HG02588 (cell line): Measurements from ENCODE around the gene GSTM5.
A peak's percentile ranks its signal among the peaks of the same experiment; 100 is the strongest.
"Not testable (repeated sequence)": the region's sequence is repeated elsewhere in the genome, so short reads cannot be mapped to it uniquely, and the experiment has no call there.

Experiments
- ATAC-seq: cut with Tn5 transposase; IDR thresholded peaks from one replicate; pipeline ENCODE4 v1.9.1; 2021; ENCODE audit warnings: mild to moderate bottlenecking, moderate library complexity; ENCODE audit not compliant: unreplicated experiment

The GSTM5 gene

DNA sequence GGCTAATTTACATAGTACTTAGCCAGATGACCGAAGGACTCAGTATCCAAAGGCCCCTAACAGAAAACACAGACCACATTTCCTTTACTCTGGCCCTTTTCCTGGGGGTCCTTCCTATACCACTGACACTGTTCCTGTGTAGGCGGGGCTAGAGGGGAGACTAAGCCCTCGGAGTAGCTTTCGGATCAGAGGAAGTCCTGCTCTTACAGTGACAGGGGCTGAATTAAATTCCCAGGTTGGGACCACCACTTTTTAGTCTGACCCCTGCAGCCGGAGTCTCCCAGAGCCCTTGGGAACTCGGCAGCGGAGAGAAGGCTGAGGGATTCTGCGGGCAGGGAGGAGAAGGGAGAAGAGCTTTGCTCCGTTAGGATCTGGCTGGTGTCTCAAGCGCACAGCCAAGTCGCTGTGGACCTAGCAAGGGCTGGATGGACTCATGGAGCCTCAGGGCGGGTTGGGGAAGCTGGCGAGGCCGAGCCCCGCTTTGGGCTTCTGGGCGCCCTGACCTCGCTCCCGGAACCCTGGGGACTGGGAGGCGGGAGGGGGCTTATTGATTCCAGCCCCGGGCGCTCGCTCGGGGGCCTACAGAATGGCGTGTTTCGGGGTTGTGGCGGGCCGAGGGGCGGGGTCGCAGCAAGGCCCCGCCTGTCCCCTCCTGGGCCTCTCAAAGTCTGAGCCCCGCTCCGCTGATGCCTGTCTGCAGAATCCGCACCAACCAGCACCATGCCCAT is at the start of gene GSTM5:
TSS of gene GSTM5 (plus strand) at position 659 of the 728 bp plus-strand sequence. CDS start at position 721, 62 bp downstream.
- ATAC-seq = not testable (repeated sequence)

DNA sequence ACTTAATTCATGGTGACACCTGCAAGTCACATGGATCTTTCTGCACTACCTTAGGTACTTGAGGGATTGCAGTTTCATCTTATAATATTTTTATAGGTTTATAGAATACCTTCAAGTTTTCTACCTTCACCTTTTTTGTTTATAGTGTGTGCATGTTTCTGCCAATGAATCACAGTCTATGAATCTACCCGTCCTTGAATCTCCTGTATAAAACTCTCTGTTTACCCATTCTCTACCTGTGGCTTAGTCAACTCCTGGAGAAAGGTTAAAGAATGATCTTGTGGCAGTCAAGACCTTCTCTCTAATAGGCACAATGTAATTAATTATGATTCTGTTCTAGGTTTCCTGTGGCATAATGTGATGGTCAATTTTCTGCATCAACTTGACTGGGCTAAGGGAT is 47.4 kb upstream of the GSTM5 start:
- ATAC-seq = no peak

GRCh38 chr1:109667452-109668122 is 44.5 kb upstream of the GSTM5 start, which contains the start of gene GSTM2:
Gene GSTM2 (plus strand): TSS chr1:109668057. CDS start chr1:109668116, 59 bp downstream.
- ATAC-seq = peak; percentile 92

DNA sequence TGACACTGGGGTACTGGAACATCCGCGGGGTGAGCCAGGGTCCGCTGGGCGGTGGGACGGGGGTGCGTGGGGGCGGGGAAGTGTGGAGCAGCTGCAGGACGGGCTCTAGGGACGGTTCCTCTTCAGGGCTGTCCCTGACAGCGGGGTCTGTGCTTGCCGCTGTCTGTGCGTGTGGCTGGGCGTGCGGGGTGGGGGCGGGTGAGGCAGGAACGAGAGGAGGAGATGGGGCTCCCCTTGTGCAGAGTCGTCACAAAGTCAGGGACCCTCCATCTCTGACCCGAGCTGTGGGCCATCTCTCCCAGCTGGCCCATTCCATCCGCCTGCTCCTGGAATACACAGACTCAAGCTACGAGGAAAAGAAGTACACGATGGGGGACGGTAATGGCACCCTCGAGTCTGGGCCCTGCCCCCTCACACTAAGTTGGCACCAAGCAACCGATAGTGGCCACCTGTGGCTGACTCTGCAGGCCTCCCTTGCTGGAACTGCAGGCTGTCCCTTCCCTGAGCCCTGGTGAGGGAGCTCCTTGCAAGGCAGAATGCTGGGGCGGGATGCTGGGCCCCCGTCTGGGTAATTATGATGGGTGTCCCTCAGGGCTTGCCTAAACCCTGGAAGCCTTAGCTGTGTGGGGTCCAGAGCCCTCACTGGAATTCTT is 43.8 kb upstream of the GSTM5 start:
- no peak for ATAC-seq

DNA sequence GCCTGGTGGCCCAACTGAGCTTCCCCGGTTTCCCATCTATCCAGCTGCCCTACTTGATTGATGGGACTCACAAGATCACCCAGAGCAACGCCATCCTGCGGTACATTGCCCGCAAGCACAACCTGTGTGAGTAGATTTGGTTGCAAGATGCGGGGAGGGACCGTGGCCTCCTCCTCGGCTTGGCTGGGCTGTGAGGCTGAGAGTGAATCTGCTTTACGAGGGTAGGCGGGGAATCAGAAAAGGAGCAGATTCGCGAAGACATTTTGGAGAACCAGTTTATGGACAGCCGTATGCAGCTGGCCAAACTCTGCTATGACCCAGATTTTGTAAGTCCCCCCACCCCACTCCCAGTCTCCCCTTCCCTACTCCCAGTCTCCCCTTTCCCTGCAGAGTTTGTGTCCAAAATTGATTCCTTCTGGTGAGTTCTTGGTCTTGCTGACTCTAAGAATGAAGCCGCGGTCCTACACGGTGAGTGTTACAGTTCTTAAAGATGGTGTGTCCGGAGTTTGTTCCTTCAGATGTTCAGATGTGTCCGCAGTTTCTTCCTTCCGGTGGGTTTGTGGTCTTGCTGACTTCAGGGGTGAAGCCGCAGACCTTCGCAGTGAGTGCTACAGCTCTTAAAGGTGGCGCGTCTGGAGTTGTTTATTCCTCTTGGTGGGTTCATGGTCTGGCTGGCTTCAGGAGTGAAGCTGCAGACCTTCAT is 42.7 kb upstream of the GSTM5 start:
- ATAC-seq = no peak

GRCh38 chr1:109669949-109670302 is 42.1 kb upstream of the GSTM5 start:
- not testable (repeated sequence) for ATAC-seq

- ATAC-seq = no peak
Observed at GRCh38 chr1:109671067-109671466, 41.0 kb upstream of the GSTM5 start.

DNA sequence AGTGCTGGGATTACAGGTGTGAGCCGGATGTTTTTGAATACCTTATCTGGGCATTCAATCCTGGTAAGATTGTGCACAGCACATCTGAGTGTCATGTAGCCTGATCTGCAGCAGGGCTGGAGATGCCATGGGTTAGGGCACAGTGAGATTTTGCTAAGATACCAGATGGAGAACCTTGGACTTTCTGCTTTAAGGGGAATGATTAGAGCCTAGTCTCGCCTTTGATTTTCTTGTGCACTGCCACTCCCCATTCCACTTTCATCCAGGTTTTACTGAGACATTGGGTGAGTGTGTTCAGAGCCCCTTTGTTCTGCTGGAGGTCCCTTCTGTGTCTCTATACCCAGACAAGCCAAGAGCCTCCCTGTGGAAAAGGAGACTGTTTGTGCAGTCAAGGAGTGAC is 38.2 kb upstream of the GSTM5 start:
- ATAC-seq = not testable (repeated sequence)

- ATAC-seq = not testable (repeated sequence)
Observed at GRCh38 chr1:109676683-109677381, 35.2 kb upstream of the GSTM5 start.

- ATAC-seq = no peak
Observed at GRCh38 chr1:109677459-109677858, 34.6 kb upstream of the GSTM5 start.

DNA sequence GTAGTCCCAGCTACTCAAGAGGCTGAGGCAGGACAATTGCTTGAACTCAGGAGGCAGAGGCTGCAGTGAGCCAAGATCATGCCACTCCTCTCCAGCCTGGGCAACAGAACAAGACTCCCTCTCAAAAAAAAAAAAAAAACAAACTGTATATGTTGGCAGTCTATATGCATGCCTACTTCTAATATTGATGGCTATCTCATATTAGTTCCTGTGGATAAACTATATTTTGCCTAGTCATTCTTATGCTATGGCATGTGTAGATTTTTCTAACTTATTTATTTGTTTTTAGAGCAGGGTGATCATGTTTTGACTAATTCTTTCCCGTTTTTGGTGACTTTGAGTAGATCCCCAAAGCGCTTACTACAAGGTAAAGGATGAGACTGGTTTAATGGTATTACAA is 33.4 kb upstream of the GSTM5 start:
- not testable (repeated sequence) for ATAC-seq

DNA sequence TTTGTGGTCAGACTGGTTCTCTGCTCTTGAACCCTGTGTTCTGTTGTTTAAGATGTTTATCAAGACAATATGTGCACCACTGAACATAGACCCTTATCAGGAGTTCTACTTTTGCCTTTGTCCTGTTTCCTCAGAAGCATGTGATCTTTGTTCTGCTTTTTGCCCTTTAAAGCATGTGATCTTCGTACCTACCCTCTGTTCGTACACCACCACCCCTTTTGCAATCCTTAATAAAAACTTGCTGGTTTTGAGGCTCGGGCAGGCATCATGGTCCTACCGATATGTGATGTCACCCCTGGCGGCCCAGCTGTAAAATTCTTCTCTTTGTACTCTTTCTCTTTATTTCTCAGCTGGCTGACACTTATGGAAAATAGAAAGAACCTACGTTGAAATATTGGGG is 27.3 kb upstream of the GSTM5 start:
- ATAC-seq = not testable (repeated sequence)

GRCh38 chr1:109685399-109685798 is 26.7 kb upstream of the GSTM5 start:
- not testable (repeated sequence) for ATAC-seq

DNA sequence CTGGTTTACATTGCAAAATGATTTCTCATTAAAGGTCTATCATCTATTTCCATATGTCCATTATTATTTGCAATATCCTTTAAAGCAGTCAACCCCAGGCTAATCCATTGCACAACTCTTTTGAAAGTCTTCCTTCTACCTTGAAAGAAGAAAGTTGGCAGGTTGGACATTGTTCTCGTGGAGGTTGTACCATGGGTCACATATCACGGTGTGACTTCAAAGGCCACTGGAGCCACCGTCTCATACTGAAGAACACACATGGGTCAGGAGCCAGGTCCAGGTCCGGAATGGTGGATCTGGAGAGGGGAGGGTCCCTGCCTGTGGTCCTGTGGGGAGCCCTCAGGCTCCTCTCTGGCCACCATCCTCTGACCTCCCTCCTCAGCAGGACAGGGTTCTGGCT is 26.2 kb upstream of the GSTM5 start:
- ATAC-seq = not testable (repeated sequence)

GRCh38 chr1:109687109-109687508 is 24.9 kb upstream of the GSTM5 start:
- ATAC-seq = not testable (repeated sequence)

DNA sequence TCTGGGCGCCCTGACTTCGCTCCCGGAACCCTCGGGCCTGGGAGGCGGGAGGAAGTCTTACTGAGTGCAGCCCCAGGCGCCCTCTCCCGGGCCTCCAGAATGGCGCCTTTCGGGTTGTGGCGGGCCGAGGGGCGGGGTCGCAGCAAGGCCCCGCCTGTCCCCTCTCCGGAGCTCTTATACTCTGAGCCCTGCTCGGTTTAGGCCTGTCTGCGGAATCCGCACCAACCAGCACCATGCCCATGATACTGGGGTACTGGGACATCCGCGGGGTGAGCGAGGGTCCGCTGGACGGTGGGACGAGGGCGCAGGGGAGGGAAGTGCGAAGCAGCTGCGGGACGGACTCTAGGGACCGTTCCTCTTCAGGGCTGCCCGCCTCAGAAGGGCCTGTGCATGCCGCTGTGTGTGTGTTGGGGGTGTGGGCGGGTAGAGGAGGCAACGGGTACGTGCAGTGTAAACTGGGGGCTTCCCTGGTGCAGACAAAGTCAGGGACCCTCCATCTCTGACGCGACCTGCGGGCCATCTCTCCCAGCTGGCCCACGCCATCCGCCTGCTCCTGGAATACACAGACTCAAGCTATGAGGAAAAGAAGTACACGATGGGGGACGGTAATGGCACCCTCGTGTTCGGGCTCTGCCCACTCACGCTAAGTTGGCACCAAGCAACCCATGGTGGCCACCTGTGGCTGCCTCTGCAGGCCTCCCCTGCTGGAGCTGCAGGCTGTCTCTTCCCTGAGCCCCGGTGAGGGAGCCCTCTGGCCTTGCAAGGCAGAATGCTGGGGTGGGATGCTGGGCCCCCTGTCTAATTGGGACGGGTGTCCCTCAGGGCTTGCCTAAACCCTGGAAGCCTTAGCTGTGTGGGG is 24.2 kb upstream of the GSTM5 start, which contains the start of gene GSTM1:
TSS of gene GSTM1 (plus strand) at position 177 of the 859 bp plus-strand sequence. CDS start at position 234, 57 bp downstream.
- ATAC-seq = peak; percentile 96

DNA sequence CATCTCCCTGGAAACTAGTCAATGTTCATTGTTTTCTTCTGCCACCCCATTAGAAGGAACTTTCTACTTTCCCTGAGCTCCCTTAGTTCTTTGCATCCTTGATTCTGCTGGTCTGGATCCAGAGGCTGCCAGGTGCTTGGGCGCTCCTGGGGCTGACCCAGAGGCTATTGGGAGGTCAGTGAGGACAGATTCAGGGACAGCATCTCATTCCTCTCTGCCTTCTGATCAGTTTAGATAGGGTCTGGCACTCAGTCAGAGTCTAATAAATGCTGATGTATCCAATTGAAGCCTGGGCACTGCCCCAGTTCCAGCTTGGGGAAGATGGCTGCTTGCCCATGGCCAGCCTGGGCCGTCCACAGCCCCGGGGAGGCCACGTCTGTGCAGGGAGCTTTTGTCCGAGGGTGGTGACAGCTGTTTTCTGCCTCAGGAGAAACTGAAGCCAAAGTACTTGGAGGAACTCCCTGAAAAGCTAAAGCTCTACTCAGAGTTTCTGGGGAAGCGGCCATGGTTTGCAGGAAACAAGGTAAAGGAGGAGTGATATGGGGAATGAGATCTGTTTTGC is 22.1 kb upstream of the GSTM5 start:
- no peak for ATAC-seq

DNA sequence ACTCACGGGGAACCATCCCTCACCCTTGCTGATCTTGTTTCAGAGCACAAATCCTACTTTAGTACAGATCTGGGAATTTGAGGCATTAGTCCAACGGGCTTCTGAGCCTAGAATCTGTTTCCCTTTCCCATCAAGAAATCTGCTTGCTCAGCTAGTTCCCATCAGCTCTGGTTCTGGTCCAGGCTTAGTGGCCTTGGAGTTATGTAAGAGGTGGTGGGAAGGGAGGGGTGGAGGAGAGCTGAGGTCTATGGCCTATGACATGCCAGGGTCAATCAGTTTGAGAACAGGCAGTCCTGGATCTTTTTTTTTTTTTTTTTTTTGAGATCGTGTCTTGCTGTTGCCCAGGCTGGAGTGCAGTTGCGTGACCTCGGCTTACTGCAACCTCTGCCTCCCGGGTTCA is 20.3 kb upstream of the GSTM5 start:
- no peak for ATAC-seq

GRCh38 chr1:109694400-109694799 is 17.7 kb upstream of the GSTM5 start:
- ATAC-seq = not testable (repeated sequence)
